WTC11 (cell line): Measurements from ENCODE around the gene RIPK3.

Source experiments
- ATF3 ChIP-seq: sonication (generic); formaldehyde crosslinking; conservative IDR thresholded peaks from 2 replicates; pipeline ENCODE4 v1.8.1; 2022; ENCODE audit warnings: mild to moderate bottlenecking, missing genetic modification reagents
- ATF6 ChIP-seq: sonication (generic); formaldehyde crosslinking; IDR thresholded peaks from 2 replicates; pipeline ENCODE4 v1.8.1; 2023; ENCODE audit warnings: mild to moderate bottlenecking, missing genetic modification reagents
- CREB1 ChIP-seq: sonication (generic); formaldehyde crosslinking; IDR thresholded peaks from 2 replicates; pipeline ENCODE4 v1.8.0; 2023; ENCODE audit warnings: mild to moderate bottlenecking, missing genetic modification reagents
- CTCF ChIP-seq: fragments of 200-600 bp; IDR thresholded peaks from 2 replicates; pipeline ENCODE4 v1.8.0; 2022; ENCODE audit warnings: antibody characterized with exemption
- E2F1 ChIP-seq: sonication (generic); formaldehyde crosslinking; IDR thresholded peaks from 2 replicates; pipeline ENCODE4 v1.8.0; 2022; ENCODE audit warnings: mild to moderate bottlenecking, missing genetic modification reagents
- ELF4 ChIP-seq: sonication (generic); formaldehyde crosslinking; IDR thresholded peaks from 2 replicates; pipeline ENCODE4 v1.8.1; 2022; ENCODE audit warnings: low read depth, mild to moderate bottlenecking, moderate library complexity, missing genetic modification reagents
- JUN ChIP-seq: sonication (generic); formaldehyde crosslinking; IDR thresholded peaks from 2 replicates; pipeline ENCODE4 v1.8.0; 2023; ENCODE audit warnings: mild to moderate bottlenecking, missing genetic modification reagents
- MLX ChIP-seq: sonication (generic); formaldehyde crosslinking; IDR thresholded peaks from 2 replicates; pipeline ENCODE4 v1.8.1; 2023; ENCODE audit warnings: mild to moderate bottlenecking, missing genetic modification reagents, moderate library complexity
- NFE2L1 ChIP-seq: sonication (generic); formaldehyde crosslinking; IDR thresholded peaks from 2 replicates; pipeline ENCODE4 v1.8.1; 2023; ENCODE audit warnings: missing genetic modification reagents
- SP1 ChIP-seq: sonication (generic); formaldehyde crosslinking; conservative IDR thresholded peaks from 2 replicates; pipeline ENCODE4 v1.8.1; 2022; ENCODE audit warnings: missing genetic modification reagents
- TCF7 ChIP-seq: sonication (generic); formaldehyde crosslinking; IDR thresholded peaks from 2 replicates; pipeline ENCODE4 v1.8.0; 2022; ENCODE audit warnings: mild to moderate bottlenecking, low read depth, missing genetic modification reagents, moderate library complexity
- ZNF281 ChIP-seq: sonication (generic); formaldehyde crosslinking; IDR thresholded peaks from 2 replicates; pipeline ENCODE4 v1.8.0; 2023; ENCODE audit warnings: mild to moderate bottlenecking, missing genetic modification reagents
- ZNF512 ChIP-seq: sonication (generic); formaldehyde crosslinking; IDR thresholded peaks from 2 replicates; pipeline ENCODE4 v1.8.1; 2022; ENCODE audit warnings: missing genetic modification reagents, borderline replicate concordance

GRCh38 chr14:24309538-24310264 is 30.1 kb downstream of the RIPK3 start, which contains the start of gene LTB4R2:
- TF ChIP-seq JUN (CRISPR knock-in tag) (no peak), CTCF (no peak), ZNF512 (no peak), CREB1 (CRISPR knock-in tag) (no peak), ZNF281 (CRISPR knock-in tag) (no peak), SP1 (CRISPR knock-in tag) (no peak), ELF4 (CRISPR knock-in tag) (no peak), E2F1 (CRISPR knock-in tag) (no peak), MLX (CRISPR knock-in tag) (no peak), ATF3 (no peak), NFE2L1 (CRISPR knock-in tag) (no peak), TCF7 (CRISPR knock-in tag) (no peak), ATF6 (no peak)
